Subcutaneous abdominal adipose tissue (tissue), 5 donors: ENCODE measurements around the gene A2M.
A peak's percentile ranks its signal among the peaks of the same experiment; 100 is the strongest.

Experiments used
- H3K27ac ChIP-seq: one replicate; pipeline ENCODE4 v1.7.0; 2013; ENCODE audit warnings: low read depth, mild to moderate bottlenecking, inconsistent platforms, low read length, moderate library complexity
- H3K27me3 ChIP-seq, 5 donors: one replicate each; pipeline ENCODE4 v1.7.0; 2013; ENCODE audit warnings: low read length in 5 of 5, inconsistent platforms in 1 of 5; ENCODE audit not compliant: control insufficient read depth in 5 of 5, insufficient read depth in 4 of 5
- H3K36me3 ChIP-seq, 5 donors: one replicate each; pipeline ENCODE4 v1.7.0; 2013; ENCODE audit warnings: low read length in 5 of 5; ENCODE audit not compliant: control insufficient read depth in 5 of 5, insufficient read depth in 5 of 5
- H3K4me1 ChIP-seq, 5 donors: one replicate each; pipeline ENCODE4 v1.7.0; 2013; ENCODE audit warnings: low read length in 5 of 5, mild to moderate bottlenecking in 3 of 5, moderate library complexity in 1 of 5; ENCODE audit not compliant: control insufficient read depth in 5 of 5, insufficient read depth in 5 of 5
- H3K4me3 ChIP-seq, 5 donors: one replicate each; pipeline ENCODE4 v1.7.0; 2013; ENCODE audit warnings: low read length in 5 of 5, low read depth in 1 of 5
- H3K9ac ChIP-seq, 5 donors: one replicate each; pipeline ENCODE4 v1.7.0; 2013; ENCODE audit warnings: low read length in 5 of 5, mild to moderate bottlenecking in 4 of 5, moderate library complexity in 3 of 5
- H3K9me3 ChIP-seq, 5 donors: one replicate each; pipeline ENCODE4 v1.7.0; 2013; ENCODE audit warnings: low read length in 5 of 5; ENCODE audit not compliant: control insufficient read depth in 5 of 5
- donor health status: healthy.
- donor health status: healthy.
- donor health status: healthy.
- donor health status: healthy.
- donor health status: healthy.

A2M gene

DNA sequence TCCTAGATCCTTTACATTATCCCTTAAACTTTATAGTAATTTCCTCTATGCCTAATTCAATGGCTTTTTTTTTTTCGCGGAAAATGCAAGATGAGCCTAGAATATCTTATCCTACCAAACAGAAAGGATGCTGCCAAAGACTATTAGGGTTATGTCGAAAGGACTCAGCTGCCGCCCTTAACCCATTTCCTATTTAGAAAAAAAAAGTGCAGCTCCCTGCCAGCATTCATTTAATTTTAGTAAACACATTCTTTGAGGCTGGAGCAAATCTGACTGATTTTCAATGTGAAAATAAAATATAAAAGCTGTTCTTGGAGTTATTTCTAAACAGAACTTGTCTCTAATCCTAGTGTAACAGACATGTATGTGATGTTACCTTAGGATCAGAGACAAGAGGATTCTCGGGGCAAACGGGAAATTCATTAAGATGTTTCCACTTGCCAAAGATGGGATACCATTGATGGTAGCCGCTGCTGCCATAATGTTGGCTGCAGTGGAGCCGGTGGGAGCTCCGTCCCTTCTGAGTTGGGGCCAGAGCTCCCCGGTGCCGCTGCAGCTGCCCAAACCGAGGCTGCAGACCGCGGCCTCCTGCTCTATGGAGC is 8.2 kb upstream of the A2M start:
- Histone ChIP-seq H3K4me1 (peaks cover 0 to 33% (median 12%) of the 10 kb centered on the region in 5 donors), H3K9me3 (no peaks in the 10 kb centered on the region), H3K4me3 (peak overlapping the region in 4 of 5 donors; percentile 28 to 50 (median 38)), H3K27me3 (no peaks in the 10 kb centered on the region), H3K27ac (peak overlapping the region; percentile 39), H3K36me3 (peaks cover 0 to 4% (median 0%) of the 10 kb centered on the region in 5 donors), H3K9ac (peak overlapping the region in 1 of 5 donors; percentile 56)

GRCh38 chr12:9122091-9122609 is 6.4 kb upstream of the A2M start:
- H3K27me3 ChIP-seq, result peaks cover 0 to 2% (median 0%) of the 10 kb centered on the region in 5 donors
- no peaks in the 10 kb centered on the region for H3K36me3 ChIP-seq
- no peaks in the 10 kb centered on the region for H3K9me3 ChIP-seq
- peaks cover 0 to 50% (median 16%) of the 10 kb centered on the region in 5 donors for H3K4me1 ChIP-seq
- peak overlapping the region; percentile 6 for H3K27ac ChIP-seq
- H3K9ac ChIP-seq, result no peak overlapping the region
- H3K4me3 ChIP-seq, result no peak overlapping the region

GRCh38 chr12:9120487-9121184 is 4.9 kb upstream of the A2M start:
- H3K36me3 ChIP-seq, result no peaks in the 10 kb centered on the region
- peaks cover 0 to 61% (median 29%) of the 10 kb centered on the region in 5 donors for H3K4me1 ChIP-seq
- no peak overlapping the region for H3K4me3 ChIP-seq
- H3K9ac ChIP-seq, result no peak overlapping the region
- H3K9me3 ChIP-seq, result no peaks in the 10 kb centered on the region
- peaks cover 0 to 2% (median 0%) of the 10 kb centered on the region in 5 donors for H3K27me3 ChIP-seq
- peak overlapping the region; percentile 58 for H3K27ac ChIP-seq

DNA sequence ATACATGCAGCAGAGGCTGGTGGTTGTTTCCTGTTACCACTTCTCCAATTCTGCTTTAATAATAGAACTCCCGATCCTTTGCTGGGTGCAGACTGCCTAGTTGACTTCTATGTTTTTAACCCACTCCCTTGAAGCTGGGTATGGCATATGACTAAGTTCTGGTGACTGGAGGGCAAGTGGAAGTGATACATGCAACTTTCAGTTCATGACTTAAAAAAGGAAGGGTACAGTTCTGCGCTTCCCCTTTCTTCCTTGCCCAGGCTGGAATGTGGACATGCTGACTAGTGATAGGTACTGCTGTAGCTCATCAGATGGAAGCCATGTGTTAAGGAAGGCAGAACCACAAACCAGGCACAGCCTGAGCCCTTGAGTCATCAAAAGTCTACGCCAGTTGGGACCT is 2.4 kb upstream of the A2M start:
- no peak overlapping the region for H3K9ac ChIP-seq
- H3K4me1 ChIP-seq, result peaks cover 0 to 49% (median 17%) of the 10 kb centered on the region in 5 donors
- H3K4me3 ChIP-seq, result no peak overlapping the region
- H3K9me3 ChIP-seq, result no peaks in the 10 kb centered on the region
- H3K36me3 ChIP-seq, result peaks cover 0 to 4% (median 0%) of the 10 kb centered on the region in 5 donors
- peak overlapping the region; percentile 58 for H3K27ac ChIP-seq
- H3K27me3 ChIP-seq, result peaks cover 0 to 2% (median 0%) of the 10 kb centered on the region in 5 donors

GRCh38 chr12:9114946-9115345 is 773 bp downstream of the A2M start:
- H3K27ac ChIP-seq, result peak overlapping the region; percentile 89
- peaks cover 0 to 19% (median 10%) of the 10 kb centered on the region in 5 donors for H3K36me3 ChIP-seq
- H3K4me3 ChIP-seq, result peak overlapping the region; percentile 19 to 85 (median 63)

GRCh38 chr12:9113987-9114309 is 1.8 kb downstream of the A2M start:
- peak overlapping the region; percentile 66 for H3K27ac ChIP-seq
- no peaks in the 10 kb centered on the region for H3K9me3 ChIP-seq
- peaks cover 0 to 2% (median 0%) of the 10 kb centered on the region in 5 donors for H3K27me3 ChIP-seq
- H3K4me3 ChIP-seq, result peak overlapping the region in 4 of 5 donors; percentile 56 to 85 (median 68)
- H3K36me3 ChIP-seq, result peaks cover 0 to 27% (median 18%) of the 10 kb centered on the region in 5 donors
- peak overlapping the region in 1 of 5 donors; percentile 55 for H3K9ac ChIP-seq
- H3K4me1 ChIP-seq, result peaks cover 0 to 47% (median 17%) of the 10 kb centered on the region in 5 donors

More at GRCh38 chr12:9114946-9115345, 773 bp downstream of the A2M start:
- Histone ChIP-seq H3K9me3 (no peaks in the 10 kb centered on the region), H3K9ac (peak overlapping the region in 2 of 5 donors; percentile 8 to 24), H3K27me3 (peaks cover 0 to 2% (median 0%) of the 10 kb centered on the region in 5 donors), H3K4me1 (peaks cover 0 to 51% (median 17%) of the 10 kb centered on the region in 5 donors)

DNA sequence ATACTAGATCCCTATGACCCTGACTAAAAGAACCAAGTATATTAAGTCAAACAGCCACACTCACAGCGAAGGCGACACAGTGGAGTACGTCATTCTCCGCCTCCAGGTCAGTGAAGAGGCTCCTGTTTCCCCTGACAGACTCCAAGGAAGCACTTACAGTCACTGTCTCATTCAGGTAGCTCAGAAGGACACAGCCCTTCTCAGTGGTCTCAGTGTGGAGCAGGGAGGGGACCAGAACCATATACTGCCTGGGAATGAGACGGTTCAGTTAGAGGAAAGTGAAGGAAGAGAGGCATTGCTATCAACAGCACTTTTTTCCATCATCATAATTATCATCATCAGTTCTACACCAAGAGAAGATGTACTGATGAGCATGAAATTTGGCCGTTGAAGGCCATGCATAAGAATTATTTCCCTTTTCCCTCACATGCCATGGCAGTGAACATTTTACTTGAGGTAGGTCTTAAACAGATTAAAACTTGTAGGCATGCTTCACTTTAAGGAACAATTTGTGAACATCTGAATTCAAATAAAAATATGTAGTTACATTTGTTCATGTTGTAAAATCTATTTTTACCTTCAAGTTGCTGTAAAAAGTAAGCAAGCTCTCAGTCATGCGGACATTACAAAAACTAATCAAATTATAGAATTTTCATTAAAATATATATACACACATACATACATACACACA is 2.3 kb downstream of the A2M start:
- peak overlapping the region in 2 of 5 donors; percentile 6 to 55 for H3K9ac ChIP-seq
- peak overlapping the region; percentile 66 for H3K27ac ChIP-seq
- H3K4me3 ChIP-seq, result peak overlapping the region; percentile 10 to 85 (median 63)
- no peaks in the 10 kb centered on the region for H3K9me3 ChIP-seq
- peaks cover 0 to 44% (median 17%) of the 10 kb centered on the region in 5 donors for H3K4me1 ChIP-seq
- peaks cover 0 to 2% (median 0%) of the 10 kb centered on the region in 5 donors for H3K27me3 ChIP-seq
- peaks cover 0 to 32% (median 23%) of the 10 kb centered on the region in 5 donors for H3K36me3 ChIP-seq

GRCh38 chr12:9112076-9112853 is 3.5 kb downstream of the A2M start:
- H3K9ac ChIP-seq, result no peak overlapping the region
- H3K36me3 ChIP-seq, result peaks cover 0 to 34% (median 26%) of the 10 kb centered on the region in 5 donors
- no peaks in the 10 kb centered on the region for H3K27me3 ChIP-seq
- H3K4me3 ChIP-seq, result peak overlapping the region in 4 of 5 donors; percentile 3 to 85 (median 68)
- H3K4me1 ChIP-seq, result peaks cover 0 to 39% (median 15%) of the 10 kb centered on the region in 5 donors
- no peaks in the 10 kb centered on the region for H3K9me3 ChIP-seq
- H3K27ac ChIP-seq, result peak overlapping the region; percentile 38

GRCh38 chr12:9111525-9111924 is 4.2 kb downstream of the A2M start:
- no peaks in the 10 kb centered on the region for H3K27me3 ChIP-seq
- H3K27ac ChIP-seq, result peak overlapping the region; percentile 38
- H3K4me3 ChIP-seq, result no peak overlapping the region
- H3K36me3 ChIP-seq, result peaks cover 0 to 38% (median 29%) of the 10 kb centered on the region in 5 donors
- no peaks in the 10 kb centered on the region for H3K9me3 ChIP-seq
- peaks cover 0 to 33% (median 8%) of the 10 kb centered on the region in 5 donors for H3K4me1 ChIP-seq
- no peak overlapping the region for H3K9ac ChIP-seq
